ENCODE measurements around the gene MIPOL1.
"Not testable (repeated sequence)": the region's sequence is repeated elsewhere in the genome, so short reads cannot be mapped to it uniquely, and the experiment has no call there.

Gene MIPOL1

DNA sequence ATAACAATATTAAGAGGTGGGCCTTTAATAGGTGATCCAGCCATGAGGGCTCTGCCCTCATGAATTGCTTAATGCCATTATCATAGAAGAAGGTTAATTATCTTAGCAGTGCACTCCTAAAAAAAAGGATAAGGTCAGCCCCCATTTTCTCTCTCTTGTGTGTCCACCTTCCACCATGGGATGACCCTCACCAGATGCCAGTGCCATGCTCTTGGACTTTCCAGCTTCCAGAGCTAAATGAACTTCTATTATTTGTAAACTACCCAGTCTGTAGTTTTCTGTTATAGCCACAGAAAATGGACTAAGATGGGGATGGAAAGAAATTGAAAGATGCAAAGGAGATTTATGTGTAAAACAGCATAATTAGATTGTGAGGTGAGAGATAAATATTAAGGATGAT, 271.9 kb downstream of the MIPOL1 start:
- no peak for DNase-seq

DNA sequence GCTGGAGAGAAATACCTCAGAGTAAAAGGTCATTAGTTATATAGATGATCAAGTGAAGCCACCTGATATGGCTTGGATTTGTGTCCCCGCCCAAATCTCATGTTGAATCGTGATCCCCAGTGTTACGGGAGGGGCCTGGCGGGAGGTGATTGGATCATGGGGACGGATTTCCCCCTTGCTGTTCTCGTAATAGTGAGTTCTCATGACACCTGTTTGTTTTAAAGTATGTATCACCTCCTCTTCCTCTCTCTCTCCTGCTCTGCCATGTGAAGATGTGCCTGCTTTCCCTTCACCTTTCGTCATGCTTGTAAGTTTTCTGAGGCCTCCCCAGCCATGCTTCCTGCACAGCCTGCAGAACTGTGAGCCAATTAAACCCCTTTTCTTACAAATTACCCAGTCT, 272.5 kb downstream of the MIPOL1 start:
- DNase-seq, result no peak

DNA sequence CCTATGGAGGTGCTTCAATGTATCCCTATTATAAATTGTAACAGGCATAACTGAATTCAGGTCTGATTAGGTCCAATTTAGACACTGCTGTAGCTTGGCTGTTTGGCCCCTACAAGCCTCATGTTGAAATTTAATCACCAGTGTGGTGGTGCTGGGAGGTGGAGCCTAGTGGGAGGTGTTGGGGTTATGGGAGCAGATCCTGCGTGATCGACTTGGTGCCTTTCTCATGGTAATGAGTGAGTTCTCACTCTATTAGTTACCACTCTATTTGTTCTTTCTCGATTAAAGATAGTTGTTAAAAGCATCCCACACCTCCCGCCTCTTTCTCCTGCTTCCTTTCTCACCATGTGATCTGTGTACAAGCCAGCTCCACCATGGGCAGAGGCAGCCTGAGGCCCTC, 275.2 kb downstream of the MIPOL1 start:
- no peak for DNase-seq

DNA sequence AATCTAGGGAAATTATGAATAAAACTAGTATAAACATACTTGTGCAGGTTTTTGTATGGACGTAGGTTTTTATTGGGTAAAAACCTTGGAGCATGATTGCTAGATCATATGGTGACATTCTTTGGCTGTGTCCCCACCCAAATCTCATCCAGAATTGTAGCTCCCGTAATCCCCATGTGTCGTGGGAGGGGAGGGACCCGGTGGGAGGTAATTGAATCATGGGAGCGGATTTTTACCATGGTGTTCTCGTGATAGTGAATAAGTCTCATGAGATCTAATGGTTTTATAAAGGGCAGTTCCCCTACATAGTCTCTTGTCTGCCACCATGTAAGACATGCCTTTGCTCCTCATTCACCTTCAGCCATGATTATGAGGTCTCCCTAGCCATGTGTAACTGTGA, 276.5 kb downstream of the MIPOL1 start:
- DNase-seq, result no peak

DNA sequence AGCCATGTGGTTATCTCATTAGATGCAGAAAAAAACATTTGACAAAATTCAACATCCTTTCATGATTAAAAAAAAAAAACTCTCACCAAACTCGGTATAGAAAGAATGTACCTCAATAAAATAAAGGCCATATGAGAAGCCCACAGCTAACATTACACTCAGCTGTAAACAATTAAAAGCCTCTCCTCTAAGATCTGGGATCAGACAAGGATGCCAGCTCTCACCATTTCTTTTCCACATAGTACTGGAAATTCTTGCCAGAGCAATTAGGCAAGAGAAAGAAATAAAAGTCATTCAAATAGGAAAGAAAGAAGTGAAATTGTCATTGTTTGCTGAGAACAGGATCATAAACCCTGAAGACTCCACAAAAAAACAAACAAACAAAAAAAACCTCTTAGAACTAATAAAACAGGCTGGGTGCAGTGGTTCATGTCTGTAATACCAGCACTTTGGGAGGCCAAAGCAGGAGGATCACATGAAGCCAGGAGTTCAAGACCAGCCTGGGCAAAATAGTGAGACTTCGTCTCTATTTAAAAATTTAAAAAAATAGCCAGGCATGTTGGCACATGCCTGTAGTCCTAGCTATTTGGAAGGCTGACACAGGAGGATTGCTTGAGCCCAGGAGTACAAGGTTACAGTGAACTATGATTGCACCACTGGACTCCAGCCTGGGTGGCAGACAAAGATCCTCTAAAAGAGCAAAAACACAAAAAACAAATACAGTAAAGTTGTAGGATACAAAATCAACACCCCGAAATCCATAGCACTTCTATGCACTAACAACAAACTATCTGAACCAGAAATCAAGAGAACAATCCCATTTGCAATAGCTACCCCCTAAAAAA, 282.9 kb downstream of the MIPOL1 start:
- no peak for DNase-seq

DNA sequence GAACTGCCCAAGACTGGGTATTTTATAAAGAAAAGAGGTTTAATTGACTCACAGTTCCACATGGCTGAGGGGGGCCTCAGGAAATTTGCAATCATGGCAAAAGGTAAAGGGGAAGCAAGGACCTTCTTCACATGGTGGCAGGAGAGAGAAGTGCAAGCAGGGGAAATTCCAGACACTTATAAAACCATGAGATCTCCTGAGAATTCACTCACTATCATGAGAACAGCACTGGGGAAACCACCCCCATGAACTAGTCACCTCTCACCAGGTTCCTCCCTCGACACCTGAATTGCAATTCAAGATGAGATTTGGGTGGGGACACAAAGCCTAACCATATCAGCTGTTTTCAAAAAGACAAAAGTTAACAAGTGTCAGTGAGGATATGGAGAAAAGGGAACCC, 284.7 kb downstream of the MIPOL1 start:
- no peak for DNase-seq

DNA sequence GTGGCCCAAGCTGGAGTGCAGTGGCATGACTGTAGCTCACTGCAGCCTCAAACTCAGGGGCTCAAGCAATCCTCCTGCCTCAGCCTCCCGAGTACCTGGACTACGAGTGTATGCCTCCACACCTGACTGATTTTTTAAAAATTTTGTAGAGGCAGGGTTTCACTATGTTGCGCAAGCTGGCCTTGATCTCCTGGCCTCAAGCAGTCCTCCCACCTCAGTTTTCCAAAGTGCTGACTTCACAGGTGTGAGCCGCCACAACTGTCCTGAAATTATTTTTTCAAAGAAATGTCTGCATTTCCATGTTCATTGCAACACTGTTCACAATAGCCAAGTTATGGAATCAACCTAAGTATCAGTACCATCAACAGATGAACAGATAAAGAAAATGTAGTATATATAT, 285.9 kb downstream of the MIPOL1 start:
- DNase-seq, result no peak

DNA sequence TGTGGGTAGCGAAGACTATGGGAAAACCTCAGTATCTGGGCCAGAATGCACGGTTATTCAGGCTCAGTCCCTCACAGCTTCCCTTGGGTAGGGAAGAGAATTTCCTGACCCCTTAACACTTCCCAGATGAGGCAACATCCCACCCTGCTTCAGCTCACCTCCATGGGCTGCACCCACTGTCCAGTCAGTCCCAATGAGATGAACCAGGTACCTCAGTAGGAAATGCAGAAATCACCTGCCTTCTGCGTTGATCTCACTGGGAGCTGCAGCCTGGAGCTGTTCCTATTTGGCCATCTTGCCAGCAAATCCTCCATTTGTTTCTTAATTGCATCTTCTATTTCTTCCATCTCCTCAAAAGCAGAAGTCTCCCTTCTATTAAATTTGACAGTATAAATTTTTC, 292.9 kb downstream of the MIPOL1 start:
- no peak for DNase-seq

DNA sequence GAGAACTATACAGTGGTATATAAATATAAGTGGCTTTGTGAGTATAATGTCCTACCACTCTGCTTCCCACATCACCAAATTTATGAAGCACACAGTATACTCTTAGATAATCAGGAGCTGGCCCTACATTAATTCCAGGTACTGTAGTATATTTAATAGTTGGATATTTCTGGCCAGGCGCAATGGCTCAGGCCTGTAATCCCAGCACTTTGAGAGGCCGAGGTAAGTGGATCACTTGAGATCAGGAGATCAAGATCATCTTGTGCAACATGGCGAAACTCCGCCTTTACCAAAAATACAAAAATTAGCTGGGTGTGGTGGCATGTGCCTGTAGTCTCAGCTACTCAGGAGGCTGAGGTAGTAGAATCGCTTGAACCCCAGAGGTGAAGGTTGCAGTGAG, 293.3 kb downstream of the MIPOL1 start:
- DNase-seq, result no peak

DNA sequence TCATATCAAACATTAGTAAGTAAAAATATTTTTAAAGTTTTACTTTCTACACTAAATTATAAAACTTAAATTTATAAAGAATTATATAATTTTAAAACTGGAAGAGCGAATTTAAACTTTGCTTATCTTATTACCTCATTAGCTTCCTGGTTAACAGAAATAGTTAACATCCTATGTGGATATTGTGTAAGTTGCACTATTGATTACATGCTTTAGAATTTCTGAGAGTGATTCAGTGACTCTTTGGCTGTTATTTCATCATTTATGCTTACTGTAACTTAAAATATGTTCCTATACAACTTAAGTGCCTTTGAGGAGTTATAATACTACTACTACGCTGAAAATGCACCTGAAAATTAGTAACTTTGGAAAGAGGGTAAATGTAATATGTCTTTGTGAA, 295.9 kb downstream of the MIPOL1 start:
- no peak for DNase-seq

DNA sequence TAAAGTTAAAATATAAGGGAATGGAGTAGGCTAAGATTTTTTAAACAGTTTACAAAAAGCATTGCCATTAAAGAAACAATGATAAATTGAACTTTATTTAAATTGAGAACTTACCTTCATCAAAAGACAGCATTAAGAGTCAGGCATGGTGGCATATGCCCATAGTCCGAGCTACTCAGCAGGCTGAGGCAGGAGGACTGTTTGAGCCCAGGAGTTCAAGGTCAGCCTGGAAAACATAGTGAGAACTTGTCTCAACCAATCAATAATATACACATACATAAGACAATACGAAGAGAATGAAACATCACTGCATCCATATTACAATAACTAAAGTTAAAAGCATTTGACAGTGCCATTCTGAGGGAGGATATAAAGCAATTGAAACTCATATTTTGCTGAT, 299.7 kb downstream of the MIPOL1 start:
- DNase-seq, result no peak

DNA sequence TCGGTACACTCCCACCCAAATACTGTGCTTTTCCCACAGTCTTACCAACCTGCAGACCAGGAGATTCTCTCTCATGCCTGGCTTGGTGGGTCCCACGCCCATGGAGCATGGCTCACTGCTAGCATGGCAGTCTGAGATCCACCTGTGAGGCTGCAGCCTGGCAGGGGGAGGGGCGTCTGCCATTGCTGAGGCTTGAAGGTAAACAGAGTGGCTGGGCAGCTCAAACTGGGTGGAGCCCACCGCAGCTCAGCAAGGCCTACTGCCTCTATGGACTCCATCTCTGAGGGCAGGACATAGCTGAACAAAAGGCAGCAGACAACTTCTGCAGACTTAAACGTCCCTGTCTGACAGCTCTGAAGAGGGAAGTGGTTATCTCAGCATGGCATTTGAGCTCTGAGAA, 304.1 kb downstream of the MIPOL1 start:
- DNase-seq, result no peak

DNA sequence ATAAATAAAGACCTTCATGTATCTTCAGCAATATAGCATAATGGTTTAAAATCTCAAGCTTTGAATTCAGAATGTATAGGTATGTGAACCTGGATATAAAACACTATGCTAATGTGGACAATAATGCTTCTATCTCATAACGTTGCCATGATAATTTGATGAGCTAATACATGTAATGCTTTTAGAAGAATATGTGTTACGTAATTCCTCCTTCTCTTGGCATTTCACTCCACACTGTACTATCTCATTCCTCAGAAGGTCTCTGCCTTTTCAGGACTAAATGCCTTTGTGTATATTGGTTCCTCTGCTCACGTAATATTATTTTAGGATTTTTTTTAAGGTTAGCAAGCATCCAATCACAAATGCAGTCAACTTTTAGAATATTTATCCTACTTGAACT, 310.8 kb downstream of the MIPOL1 start:
- DNase-seq, result no peak

DNA sequence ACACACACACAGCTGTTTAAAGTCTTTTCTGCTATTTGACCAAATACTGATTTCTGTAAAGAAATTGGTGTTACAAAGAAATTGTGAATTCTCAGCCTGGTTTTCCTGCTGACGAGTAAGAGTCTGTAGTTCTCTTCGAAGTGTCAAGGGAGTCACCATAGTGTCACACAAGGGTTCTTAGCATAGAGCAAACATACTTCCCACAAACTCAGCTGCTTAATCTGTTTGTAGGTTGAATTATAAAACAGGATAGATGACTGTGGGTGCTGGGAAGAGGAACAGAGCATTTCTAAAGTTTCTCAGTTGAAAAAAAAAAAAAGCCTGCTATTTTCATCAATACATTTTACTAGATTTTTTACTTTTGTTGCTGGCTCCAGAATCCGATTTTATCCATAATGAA, 314.4 kb downstream of the MIPOL1 start:
- DNase-seq, result no peak

DNA sequence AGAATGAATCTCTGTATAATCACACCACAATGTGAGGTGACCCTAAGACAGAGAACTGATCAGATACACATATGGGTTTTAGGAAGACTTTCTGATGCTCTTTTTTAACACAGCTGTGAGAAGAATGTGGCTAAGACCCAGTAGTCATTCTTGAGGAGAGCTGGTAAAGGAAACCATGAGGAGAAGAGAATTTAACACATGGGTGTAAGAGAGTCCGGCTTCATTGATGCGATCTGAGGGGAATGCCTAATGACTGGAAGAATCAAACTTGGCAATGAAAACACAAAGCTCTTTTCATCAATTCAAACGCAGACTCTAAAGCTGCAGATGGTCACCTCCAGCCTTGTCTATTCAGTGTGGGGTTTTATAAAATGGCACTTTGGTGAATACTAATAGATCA, 318.0 kb downstream of the MIPOL1 start:
- DNase-seq, result no peak

DNA sequence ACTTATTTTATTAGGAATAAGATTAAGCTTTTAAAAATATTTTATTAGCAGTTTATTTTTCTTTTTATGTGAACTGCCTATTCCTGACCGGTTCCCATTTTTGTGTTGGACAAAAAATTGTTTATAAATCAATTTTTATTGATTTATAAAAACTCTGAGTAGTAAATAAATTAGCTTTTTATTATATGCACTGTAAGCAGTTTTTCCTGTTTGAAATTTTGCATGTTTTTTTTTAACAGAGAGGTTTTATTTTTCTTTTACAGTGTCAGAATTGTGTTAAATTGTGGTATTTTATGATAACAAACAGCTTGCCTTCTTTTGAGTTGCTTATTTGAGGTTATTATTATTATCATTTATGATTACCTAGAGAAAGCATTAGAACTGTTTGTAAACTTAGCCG, 329.3 kb downstream of the MIPOL1 start:
- no peak for DNase-seq

DNA sequence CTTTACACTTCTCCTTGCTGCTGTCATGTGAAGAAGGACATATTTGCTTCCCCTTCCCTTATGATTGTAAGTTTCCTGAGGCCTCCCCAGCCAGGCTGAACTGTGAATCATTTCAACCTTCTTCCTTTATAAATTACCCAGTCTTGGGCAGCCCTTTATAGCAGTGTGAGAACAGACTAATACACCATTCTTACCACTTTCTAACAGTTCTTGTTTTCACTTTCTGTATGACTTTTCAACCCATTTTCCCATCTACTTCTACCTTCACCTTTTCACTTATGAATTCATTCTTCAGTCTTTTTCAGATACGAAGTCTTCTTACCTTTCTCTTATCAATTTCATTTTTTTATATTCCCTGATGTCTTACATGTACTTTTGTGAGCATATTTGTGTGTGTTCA, 342.3 kb downstream of the MIPOL1 start:
- no peak for DNase-seq

DNA sequence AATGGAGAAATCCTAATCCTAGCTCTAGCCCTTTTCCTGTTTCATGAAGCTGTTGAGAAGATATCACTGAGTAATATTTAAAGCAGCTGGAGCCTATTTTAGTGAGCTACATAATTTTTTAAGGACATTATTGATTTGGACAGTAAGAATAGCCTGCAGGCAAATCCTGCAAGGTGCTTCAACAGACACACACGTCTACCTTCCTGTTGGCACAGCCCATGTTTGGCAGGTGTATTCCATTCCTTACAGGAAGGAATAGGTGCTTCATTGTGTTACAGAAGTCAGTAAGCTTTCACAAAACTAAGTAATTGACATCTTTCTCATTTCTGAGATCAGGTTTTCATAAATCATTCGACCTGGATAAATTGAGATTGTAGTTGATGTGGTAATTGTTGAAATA, 346.7 kb downstream of the MIPOL1 start:
- no peak for DNase-seq

DNA sequence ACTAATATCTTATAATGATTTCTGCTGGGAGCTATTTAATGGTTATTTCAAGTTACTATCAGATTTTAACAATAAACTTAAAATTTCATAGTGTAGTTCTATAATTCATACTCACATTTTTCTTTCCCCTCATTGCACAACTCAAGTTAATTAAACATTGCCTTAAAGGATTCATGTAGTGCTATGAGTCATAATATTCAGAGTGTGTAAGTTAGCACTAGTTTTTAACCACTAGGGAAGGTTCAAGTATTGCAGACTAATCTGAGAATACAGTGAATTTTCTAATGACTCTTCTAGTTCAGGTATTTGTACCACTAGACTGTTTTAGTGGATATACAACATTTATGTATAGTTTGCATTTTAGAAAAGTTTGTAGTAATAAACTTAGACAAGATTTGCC, 347.4 kb downstream of the MIPOL1 start:
- DNase-seq, result no peak

DNA sequence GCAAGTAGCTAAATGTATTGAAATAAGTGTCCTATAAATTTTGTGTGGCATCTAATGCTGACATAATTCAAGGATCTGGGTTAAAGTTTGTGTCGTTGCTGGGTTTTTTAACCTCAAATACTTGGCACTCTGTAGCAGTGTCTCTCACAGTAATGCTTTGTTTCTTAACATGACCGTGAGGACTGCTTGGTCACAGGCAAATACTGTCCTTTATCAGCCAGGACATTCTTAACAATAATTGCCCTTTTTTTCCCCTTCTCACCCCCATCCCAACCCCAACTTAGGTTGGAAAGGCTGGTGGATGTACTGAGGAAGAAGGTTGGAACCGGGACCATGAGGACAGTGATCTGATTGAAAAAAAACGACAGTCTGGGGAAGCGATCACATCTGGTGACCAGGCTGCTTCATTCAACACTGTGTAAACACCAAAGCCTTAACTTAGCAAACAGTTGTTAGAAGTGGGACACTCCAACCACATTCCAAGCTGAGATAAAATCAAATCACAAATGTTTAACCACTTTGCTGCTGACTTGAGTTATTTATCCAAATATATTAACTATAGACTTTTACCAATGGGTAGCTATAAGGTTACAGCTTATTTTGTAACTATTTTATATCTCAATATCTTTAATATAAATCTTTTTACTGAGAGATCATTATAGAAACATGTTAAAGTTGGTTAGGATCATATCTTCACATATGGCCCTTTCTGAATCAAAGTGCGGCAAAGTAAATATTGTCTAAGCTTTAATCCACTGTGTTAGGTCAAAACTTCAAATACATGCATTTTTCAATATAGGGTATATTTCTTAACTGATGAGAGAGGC, 349.1 kb downstream of the MIPOL1 start:
- DNase-seq, result no peak

DNA sequence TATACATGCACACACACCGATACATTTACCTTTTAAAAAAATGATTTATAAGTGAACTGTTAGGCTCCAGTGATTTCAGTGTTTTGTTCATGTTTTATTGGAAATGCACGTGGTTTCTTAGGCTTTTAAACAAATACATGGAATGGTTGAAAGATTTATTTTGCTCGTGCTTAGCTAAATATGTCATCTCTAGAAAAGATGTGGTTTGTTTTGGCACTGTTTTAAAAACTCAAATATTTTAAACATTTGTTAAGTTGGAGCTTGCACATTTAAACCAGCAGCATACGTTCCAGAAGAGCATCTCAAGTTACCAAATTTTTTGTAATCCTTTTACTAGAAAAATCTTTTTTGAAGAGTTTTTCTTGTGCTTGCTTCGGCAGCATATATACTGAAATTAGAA, 352.8 kb downstream of the MIPOL1 start:
- no peak for DNase-seq

DNA sequence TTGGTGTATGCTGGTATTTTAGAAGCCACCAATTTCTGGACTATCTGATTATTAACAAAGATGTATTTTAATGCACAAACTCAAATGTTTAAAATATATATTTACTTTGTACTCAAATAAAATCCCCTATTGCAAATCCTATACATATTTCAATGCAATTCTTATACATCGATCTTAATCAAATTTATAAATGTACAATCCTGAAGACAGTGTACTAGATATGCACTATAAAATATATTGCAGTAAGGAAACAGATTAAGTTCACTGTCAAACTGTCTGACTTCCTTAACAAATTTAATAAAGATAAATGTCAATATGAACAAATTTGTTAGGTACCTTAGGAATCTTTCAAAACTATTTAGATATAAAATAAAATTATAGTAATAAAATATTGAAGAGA, 353.4 kb downstream of the MIPOL1 start:
- DNase-seq, result no peak

DNA sequence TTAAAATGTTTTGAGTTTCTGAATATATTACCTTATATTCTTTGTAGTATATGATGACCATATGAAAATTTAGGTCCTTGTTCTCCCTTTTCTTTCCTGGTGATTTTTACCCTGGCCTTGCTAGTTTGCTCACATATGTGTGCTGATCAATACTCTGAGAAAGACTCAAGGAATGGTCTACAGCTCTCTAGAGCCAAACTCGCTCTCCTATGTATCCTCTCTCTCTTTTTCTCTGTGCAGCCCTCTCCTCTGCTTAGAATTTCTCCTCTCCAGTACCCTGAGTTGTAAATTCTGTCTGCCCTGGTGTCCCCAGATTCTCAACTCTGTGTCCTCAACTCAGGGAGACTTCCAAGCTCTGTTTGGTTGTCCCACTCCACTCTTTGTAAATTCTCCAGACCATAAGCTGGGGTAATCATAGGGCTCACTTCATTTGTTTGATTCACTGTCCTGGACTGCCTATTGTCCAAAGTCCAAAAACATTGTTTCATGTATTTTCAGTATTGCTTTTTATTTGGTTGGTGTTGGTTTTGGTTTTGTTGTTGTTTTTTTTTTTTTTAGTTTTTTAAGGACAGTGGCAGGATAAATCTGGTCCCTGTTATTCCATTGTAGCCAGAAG, 356.3 kb downstream of the MIPOL1 start:
- no peak for DNase-seq

DNA sequence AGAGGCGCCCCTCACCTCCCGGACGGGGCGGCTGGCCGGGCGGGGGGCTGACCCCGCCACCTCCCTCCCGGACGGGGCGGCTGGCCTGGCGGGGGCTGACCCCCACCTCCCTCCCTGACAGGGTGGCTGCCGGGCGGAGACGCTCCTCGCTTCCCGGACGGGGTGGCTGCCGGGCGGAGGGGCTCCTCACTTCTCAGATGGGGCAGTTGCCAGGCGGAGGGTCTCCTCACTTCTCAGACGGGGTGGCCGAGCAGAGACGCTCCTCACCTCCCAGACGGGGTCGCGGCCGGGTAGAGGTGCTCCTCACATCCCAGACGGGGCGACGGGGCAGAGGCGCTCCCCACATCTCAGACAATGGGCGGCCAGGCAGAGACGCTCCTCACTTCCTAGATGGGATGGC, 357.9 kb downstream of the MIPOL1 start:
- not testable (repeated sequence) for DNase-seq

Data from stimulated activated CD4-positive, alpha-beta T cell treated with anti-CD3 and anti-CD28 coated beads, Interleukin-2, amount 100 ng/mL, for 48 hours (primary cell).